Measurements from ENCODE around the gene RHOH. TPM values are rescaled to one million over a fixed set of nuclear protein-coding genes. Genes with fewer than 3 reads are reported as not detected.
A peak's percentile ranks its signal among the peaks of the same experiment; 100 is the strongest.

Gene RHOH
- total RNA-seq, 1 donor from 2014 or later: 7.9 TPM

DNA sequence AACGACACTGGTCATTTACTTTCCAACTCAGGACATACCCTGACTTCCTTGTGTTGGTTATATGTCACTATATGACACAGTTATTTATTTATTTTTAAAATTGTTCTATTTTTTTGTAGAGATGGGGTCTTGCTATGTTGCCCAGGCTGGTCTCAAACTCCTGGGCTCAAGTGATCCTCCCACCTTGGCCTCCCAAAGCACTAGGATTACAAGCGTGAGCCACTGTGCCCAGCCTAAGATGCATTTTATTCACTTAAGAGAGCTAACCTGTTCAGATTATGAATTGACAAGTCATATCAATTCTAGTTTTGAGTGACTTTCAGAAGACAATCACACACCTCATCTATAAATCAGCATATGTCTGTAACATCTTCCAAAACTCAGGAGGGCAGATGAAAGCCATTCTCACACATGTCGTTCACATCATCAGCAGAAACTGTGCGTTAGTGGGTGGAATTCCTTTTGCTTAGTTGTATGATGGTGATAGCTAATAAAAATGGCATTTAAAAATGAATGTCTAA, 9.4 kb upstream of the RHOH start:
- DNase-seq (ENCODE audit: low spot score): no peak

DNA sequence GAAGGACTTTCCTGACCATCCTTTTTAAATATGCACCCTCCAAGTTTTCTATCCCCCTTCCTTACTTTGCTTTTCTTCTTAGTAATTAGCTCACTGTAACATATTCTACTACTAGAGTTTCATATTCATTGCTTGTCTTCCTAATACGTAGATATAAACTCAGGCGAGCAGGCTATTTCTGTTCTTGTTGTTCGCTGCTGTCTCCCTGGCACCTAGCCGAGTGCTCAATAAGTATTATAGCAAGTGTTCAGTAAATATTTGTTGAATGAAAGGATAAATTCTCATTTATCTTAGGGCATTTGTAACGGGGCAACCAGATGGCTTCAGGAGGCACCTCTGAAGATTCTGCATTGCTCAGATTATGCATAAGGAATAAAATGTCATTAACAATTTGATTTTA, 6.8 kb upstream of the RHOH start:
- DNase-seq (ENCODE audit: low spot score): no peak

DNA sequence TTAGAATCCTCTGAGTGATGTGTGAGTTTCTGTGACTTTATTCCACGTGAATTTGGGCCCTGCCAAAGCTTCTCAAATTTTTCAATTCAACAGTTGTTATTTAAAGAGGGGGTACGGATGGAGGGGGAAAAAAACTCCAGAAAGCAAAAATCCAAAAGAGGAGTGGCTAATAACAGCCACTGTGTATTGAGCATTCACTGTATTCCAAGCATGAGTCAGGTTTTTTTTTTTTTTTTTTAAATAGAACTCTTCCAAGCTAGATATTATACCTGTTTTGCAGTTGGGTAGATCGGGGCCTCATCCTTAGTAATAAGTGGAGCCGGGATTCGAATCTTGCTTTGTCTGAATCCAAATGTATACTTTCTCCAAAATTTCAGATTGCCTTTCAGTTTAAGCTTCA, 6.4 kb upstream of the RHOH start:
- DNase-seq (ENCODE audit: low spot score): no peak

DNA sequence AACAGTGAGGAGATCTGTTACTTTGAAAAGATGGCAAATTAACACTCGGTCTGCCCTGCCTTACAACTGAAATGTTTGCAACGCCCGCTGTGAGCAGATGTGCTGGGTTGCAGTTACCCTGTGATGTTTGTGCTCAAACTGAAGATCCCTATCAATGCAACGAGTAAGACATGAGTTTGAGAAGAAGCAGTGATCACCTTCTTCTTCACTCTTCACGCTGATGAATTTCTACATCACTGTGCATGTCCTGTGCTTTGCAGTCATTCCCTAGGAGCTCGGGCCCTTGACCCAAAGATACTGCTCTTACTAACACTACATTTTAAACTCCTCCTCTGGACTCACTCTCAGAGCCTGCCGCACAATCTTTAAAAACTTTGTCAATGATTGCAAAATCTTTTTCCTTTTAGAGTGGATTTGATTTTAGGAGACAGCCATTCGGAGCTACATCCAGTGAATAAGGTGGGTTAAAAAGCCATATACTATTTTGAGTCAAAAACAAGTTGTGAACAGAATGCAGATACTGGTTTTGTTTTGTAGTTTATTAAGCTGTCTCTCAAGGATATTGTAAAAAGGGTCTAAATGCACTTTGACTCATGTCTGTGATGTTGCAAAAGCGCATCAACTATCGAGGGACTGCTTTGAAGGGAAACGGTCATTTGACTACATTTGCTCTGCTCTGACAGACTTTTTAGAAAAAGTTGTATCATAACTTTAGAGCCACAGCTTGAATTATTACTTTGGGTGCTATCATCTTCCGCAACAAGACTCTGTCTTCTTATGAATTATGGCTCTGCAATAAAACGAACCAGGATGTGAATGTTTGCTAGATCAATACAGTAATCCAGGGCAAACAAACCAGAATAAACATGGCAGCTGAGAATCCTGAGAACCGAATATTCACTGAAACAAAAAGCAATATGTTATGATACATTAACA, 5.7 kb upstream of the RHOH start:
- no peak for DNase-seq (ENCODE audit: low spot score)

DNA sequence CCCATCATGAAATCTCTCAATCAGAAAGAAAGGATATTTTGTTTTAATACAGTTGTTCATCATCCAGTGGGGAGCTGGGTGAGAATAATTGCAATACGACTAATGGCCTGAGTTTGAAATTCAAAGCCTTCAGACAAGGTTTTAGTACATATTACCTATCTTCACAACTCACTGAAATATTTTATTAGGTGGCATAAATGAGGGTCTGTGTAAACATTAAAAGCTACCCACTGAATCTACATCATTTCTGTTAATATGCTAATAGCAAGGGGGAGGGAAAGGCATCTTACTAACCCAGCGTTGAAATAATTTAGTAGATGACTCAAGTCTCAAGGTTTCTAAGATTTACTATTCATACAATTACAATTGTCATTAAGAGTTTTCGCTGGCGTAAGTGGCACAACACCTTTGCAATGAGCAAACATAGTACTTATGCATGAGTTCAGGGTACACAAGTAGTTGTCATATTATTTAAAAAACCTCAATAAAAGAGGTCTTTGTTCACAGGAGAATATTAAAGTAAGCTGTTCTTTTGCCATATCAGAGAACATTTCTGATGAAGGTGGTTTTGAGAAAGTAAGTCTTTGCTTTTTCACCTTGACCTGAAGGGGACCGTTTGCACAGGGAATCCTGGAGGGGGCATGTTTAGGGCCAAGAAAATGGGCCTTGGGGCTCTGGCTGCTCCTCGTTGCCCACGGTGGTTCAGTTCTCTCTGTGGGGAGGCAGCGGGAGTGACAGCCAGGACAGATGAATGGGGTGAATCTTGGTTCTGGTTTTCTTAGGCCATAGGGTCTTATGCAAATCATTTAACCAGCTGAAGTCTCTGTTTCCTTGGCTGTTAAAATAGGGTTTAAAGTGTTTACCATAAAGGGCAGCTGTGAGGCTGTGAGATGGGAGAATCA, 4.5 kb upstream of the RHOH start:
- no peak for DNase-seq (ENCODE audit: low spot score)

DNA sequence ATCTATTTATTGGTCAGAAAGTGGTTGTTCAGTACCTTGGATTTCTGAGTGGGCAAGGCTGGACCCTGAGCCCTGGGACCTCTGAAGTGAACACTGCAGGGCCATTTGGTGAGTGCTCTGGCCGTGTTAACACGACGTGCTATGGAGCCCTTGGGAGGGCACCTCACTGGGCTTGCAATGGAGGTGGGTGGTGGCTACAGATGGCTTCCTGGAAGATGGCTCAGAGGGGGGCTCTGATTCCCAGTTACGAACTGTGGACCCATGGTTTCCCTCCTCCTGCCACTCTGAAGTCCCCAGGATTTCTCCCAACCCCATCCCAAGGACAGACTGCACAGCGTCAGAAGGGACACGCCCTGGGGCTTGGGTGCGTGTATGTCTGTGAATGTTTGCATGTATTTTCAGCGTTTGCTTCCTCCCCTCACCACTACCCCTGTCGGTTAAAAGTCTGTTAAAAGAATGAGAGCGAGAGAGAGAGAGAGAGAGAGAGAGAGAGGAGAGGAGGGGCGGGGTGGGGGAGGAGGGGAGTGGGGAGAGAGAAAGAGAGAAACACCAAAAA, 3.7 kb upstream of the RHOH start:
- DNase-seq (ENCODE audit: low spot score): no peak

DNA sequence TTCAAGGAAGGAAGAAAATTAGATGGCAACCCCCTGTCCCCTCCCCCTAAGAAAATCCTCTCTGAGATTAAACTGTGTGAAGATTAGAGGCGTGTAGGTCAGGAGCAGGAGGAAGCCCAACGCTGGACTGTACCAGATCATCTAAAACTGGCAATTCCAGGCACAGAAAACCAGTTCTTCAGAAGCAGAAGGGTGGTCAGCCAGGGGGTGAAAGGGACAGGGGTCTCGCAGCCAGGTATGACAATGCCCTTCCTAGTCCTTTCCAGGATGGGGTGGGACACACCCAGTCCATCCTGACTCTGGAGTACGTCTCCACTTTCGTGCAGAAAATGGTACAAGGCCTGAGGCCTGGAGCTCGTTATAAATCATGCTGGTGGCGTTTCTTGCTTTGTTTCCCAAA, 3.3 kb upstream of the RHOH start:
- no peak for DNase-seq (ENCODE audit: low spot score)

DNA sequence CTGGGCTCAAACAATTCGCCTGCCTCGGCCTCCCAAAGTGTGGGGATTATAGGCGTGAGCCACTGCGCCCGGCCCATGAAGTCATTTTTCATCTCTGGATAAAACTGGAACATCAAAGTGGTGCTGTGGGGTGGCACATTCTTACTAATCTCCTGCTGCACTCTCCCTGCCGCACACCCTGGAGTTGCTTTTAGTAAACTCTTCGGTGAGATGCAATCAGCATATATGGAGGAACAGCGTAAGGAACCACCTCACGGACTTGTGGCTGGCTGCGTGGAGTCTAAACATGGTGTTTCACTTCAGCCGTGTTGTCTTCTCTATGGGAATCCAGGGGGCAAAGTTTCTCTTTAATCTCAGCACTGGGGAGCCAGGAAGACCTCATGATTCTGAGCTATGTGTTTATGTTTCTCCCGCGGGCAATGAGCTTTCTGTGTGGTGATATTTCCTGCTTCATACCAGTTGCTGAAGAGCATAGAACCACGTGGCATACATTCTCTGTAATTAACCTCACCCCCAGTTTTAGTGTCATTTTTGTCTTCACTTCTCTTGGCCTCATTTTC, 2.1 kb upstream of the RHOH start:
- no peak for DNase-seq (ENCODE audit: low spot score)

DNA sequence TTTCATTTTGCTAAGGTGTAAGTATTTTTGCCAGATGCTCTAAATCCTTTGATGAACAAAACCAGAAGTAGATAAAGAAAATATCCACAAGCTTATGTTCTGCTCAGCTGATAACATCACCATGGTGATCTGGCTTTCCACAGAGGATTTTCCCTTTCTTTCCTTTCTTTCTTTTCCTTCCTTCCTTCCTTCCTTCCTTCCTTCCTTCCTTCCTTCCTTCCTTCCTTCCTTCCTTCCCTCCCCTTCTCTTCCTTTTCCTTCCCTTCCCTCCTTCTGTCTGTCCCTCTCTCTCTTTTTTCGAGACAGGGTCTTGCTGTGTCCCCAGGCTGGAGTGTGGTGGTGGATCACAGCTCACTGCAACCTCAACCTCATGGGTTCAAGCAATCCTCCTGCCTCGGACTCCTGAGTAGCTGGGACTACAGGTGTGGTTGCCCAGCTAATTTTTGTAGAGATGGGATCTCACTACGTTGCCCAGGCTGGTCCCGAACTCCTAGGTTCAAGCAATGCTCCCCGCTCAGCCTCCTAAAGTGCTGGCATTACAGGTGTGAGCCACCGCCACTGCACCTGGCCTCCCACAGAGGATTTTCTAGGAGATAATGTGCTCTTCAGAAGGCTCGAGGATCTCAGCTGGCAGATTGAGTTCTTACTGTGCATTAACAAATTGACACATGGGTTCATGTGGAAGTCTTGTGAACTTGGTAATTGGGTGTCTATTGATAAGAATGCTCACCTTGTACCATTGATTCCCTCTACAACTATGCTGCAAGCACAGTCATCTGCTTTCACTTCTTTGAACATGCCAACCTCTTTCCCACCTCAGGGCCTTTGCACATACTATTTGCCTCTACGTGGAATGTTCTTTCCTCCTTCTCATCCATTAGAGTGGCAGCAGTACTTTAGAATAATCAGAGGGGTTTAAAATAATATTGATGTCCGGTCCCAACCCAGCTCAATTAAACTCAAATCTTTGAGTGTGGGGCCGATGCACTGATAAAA, 1.4 kb upstream of the RHOH start:
- no peak for DNase-seq (ENCODE audit: low spot score)

DNA sequence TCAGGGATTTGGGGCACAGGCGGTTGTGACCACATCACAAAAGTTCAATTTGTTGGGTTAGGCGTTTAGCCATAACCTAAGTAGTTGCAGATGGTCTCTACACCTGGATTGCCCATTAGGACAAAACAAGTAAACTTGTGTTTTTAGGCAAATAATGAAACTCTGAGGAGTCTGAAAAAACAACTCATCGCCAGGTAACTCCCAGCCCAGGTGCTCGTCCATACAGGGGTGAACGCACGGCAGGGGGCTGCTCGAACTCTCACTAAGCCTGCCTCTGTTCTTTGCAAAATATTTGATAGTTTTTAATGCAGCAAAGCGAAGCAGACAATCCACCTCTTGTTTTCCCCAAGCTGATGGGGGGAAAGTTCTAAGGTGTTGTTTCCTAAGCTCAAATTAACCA, 559 bp upstream of the RHOH start:
- no peak for DNase-seq (ENCODE audit: low spot score)

DNA sequence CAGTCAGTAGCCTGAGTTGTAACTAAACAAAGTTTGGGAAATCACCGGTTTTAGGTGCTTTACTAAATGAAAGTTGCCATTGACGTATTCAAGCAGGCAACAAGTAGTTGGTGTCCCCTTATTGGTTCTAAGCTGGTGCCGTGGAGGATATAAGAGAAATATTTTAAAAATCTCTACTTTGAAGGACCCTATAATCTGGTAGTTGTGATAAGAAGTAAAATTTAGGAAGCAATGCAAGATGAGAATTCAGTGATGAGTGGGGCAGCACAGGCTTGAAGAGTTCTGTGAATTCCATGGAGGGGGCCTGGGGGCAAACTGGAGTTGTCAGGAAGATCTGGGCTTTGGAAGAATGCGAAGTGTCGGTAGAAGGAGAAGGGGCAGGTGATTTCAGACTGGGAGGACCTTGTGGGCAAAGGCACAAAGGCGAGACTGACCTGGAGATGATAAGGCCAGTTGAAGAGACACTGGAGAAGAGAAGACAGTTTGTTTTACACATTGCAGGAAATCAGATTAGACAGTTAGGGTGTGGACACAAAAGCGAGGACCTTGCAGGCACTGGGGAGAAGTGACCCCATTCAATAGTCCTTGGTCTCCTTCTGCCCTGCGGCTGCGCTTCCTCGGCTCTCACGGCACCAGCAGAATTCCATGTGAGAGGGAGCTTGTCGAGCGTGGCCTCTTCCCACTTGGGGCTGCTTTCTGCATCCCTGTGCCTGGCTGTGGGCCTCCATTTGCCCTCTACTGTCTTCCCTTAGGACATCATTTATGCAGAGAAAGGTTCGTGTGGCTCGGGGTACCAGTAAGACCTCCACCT, 1.3 kb downstream of the RHOH start:
- DNase-seq (ENCODE audit: low spot score): no peak

DNA sequence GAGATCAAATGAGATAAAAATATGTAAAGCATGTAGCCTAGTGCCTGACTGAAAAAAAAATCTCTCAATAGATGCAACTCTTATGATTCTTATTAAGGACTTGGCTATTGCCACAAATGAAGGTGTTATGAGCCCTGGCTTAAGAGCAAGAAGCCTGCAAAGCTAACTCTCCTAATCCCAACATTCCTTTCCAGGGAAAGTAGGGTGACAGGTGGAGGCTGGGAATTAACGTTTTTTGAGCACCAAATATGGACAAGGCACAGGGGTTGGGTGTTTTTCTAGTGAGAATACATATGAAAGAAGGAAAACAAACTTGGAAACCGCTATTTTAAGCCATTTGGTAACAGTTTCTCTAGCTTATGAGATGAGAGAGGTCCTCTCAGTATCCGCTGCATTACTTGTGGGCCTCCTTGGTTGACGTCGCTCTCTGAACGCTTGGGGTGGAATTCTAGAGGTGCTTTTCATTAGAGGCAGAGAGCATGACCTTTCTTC, 2.4 kb downstream of the RHOH start:
- no peak for DNase-seq (ENCODE audit: low spot score)

DNA sequence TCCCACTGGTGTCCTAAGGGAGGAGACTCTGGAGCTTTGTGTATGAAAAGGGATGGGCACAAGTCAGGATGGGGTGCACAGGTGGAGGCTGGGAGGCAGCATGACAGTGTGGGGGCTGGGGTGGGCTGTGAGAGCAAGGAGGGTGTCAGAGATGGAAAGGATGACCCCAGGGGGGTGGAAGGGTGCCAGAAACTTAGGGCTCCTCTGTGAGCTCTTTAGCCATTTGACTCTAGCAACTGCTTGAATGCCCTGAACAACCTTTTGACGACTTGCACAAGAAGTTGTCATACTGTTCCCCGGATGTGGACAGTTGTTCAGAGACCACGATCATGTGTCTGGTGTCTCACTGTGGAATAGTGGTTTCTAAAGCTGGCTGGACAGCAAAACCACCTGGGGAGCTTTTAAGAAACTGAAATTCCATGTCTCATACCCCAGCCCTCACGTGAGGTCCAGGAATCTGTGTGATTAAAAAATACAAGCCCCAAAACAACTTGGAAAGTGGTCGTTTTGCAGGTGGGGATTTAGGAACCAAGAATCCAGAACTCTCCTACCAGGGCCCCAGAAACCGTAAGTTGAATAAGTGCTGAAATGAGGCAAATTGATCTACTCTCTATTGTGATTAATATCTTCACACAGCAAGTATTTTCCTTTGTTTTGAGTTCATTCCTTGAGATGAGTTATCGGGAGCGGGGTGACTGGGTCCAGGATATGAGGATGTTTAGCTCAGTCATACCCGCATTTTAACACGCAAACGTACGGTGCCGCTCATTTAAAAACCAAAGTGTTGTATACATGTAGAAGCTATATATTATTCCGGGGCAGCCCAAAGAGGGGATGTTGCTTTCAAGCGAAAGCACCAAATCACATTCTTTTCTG, 3.4 kb downstream of the RHOH start:
- DNase-seq (ENCODE audit: low spot score): peak; percentile 22

DNA sequence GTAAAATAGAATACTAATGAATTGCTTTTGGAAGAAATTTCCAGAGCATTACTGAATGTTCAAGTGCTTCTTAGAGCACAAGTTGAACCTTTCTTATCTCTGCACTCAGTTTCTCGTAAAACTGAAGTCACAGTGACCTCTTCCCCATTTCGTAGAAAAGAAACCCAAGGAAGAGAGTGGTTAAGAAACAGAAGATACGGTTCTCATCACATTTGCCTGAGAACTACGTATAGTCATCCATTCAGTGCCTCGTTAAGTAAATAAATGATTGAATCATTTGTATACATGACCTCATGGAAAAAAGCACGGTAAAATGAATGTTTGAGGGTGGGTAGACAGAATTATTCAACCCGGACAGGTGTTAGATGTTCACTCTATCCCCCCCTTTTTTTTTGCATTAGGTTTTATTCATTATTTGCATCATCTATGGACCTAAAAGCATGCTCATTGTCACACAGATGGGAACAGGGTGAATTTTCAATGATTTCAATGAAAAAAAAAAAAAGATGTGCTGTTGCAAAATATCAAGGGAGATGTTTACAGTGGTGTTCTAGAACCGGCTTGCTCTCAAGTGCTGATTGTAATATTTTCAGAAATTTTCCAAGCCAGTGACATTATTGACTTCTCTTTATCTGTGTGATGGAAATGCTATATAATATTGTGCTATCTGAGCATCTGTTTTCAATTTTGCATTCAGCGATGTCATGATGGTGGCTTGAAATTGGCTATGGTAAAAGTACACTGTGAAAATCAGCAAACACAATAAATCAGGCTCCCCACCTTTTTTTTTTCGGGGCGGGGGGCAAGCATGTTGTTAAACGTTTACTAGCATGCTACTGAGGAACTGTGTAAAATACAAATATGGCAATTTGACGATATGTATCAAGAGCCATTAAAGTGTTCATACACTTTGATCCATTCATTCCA, 4.3 kb downstream of the RHOH start:
- no peak for DNase-seq (ENCODE audit: low spot score)

DNA sequence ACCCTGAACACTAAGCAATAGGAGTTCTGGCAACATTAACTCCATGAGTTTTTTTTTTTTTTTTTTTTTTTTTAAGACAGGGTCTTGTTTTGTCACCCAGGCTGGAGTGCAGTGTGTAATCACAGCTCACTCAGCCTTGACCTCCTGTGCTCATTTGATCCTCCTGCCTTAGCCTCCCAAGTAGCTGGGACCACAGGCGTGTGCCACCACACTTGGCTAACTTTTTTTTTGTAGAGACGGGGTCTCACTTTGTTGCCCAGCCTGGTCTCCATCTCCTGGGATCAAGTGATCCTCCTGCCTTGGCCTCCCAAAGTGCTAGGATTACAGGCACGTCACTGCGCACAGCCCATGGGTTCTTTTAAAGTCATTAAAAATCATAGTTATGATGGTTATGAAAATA, 5.1 kb downstream of the RHOH start:
- no peak for DNase-seq (ENCODE audit: low spot score)

DNA sequence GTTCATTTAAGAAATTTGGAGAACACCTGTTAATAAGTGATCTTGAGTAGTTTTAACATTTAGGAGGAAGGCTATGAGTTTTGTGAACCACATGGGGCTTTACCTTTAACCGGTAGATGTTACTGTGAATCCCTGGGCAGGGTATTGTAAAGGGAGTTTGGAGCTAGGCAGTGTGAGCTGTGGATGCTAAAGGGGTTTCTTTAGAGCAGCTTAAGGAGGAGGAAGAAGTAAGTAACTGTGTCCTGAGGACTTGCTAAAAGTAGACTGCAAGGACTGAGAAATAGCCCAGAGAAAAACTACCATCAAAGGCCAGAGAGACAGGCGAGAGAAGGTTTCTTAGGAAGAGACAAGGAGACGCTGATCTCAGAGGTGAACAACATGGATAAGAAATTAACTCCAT, 5.6 kb downstream of the RHOH start:
- DNase-seq (ENCODE audit: low spot score): no peak

DNA sequence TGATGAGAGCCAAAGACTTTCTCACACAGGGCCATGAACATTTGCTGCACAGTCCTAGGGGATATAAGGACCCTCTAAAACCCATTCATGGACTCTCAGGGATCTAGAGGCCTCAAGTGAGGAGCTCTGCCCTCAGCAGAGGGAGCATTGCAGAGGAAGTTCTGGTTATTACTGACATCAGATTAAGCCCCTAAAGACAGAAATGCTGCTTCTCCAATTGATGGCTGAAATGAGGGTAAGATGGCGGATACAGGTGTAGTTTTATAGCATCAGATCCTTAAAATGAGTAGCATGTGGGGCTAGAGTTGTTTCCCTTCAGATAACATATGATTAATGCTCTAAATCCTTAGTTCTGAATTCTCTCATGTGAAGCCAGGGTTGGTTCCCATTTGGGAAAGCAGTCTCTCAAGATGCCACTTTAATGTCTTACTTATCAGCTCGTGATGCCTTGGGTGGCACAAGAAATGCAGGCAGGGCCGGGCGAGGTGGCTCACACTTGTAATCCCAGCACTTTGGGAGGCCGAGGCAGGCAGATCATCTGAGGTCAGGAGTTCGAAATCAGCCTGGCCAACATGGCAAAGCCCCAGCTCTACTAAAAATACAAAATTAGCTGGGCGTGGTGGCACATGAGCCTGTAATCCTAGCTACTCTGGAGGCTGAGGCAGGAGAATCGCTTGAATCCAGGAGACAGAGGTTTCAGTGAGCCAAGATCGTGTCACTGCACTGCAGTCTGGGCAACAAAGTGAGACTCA, 7.9 kb downstream of the RHOH start:
- DNase-seq (ENCODE audit: low spot score): no peak

Measured in mucosa of gallbladder (tissue), 1 donor.